ENCODE data around the gene SLC22A23. TPM values are rescaled to one million over a fixed set of nuclear protein-coding genes. Genes with fewer than 3 reads are reported as not detected.
A peak's percentile ranks its signal among the peaks of the same experiment; 100 is the strongest.

SLC22A23 gene
- total RNA-seq, 4 donors from 2014 or later = 7.6 to 13.1 (median 9.5) TPM

DNA sequence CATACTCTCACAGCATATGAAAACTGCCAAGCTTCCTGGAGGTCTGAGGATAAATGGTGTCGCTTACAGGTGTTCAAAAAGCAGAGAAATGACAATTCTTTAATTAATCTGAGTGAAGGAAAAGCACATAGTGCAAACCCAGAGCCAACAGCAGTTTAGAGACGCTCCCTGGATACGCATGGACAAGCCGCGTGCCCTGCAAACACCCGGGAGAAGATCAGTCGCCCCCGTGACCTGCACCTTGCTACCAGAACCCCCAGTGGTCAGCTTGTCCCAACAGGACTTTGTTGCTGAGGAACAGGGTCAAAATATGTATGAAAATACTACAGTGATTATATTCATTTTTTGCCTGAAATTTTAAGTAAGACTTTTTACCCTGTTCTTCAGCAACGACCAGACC is 104.2 kb downstream of the SLC22A23 start:
- Histone ChIP-seq H3K27me3 (no peaks in the 10 kb centered on the region), H3K36me3 (no peaks in the 10 kb centered on the region), H3K4me1 (peaks cover 27 to 58% (median 43%) of the 10 kb centered on the region in 4 donors), H3K4me3 (no peak overlapping the region), H3K9me3 (no peaks in the 10 kb centered on the region), H3K27ac (replicated peaks in 1 of 4) (no peak overlapping the region)
- intact Hi-C loops (cut with DNase I) = no loop called here
- no peak for DNase-seq (ENCODE audit: extremely low spot score)
- whole genome bisulfite sequencing = 95% methylated on average over 9 of the region's 9 CpGs
- TF ChIP-seq, protein P1, sequence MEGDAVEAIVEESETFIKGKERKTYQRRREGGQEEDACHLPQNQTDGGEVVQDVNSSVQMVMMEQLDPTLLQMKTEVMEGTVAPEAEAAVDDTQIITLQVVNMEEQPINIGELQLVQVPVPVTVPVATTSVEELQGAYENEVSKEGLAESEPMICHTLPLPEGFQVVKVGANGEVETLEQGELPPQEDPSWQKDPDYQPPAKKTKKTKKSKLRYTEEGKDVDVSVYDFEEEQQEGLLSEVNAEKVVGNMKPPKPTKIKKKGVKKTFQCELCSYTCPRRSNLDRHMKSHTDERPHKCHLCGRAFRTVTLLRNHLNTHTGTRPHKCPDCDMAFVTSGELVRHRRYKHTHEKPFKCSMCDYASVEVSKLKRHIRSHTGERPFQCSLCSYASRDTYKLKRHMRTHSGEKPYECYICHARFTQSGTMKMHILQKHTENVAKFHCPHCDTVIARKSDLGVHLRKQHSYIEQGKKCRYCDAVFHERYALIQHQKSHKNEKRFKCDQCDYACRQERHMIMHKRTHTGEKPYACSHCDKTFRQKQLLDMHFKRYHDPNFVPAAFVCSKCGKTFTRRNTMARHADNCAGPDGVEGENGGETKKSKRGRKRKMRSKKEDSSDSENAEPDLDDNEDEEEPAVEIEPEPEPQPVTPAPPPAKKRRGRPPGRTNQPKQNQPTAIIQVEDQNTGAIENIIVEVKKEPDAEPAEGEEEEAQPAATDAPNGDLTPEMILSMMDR (IDR thresholded peaks at IDR 0.05) = no peak
- TF ChIP-seq EP300 (IDR thresholded peaks at IDR 0.05) (no peak), POLR2AphosphoS5 (IDR thresholded peaks at IDR 0.05) (no peak), POLR2A (IDR thresholded peaks at IDR 0.05; ENCODE audit: low read depth) (no peak)

GRCh38 chr6:3351829-3352524 is 104.9 kb downstream of the SLC22A23 start:
- TF ChIP-seq POLR2A (IDR thresholded peaks at IDR 0.05; ENCODE audit: low read depth) (no peak), POLR2AphosphoS5 (IDR thresholded peaks at IDR 0.05) (no peak), EP300 (IDR thresholded peaks at IDR 0.05) (no peak)
- TF ChIP-seq, protein P1 (IDR thresholded peaks at IDR 0.05) = no peak
- intact Hi-C loops (cut with DNase I) = no loop called here
- H3K4me1 ChIP-seq = peaks cover 21 to 51% (median 36%) of the 10 kb centered on the region in 4 donors
- H3K4me3 ChIP-seq = no peak overlapping the region
- H3K27ac ChIP-seq (replicated peaks in 1 of 4) = peak overlapping the region in 2 of 4 donors; percentile 1 to 40
- no peaks in the 10 kb centered on the region for H3K9me3 ChIP-seq
- no peaks in the 10 kb centered on the region for H3K36me3 ChIP-seq
- 94% methylated on average over 9 of the region's 9 CpGs for WGBS
- DNase-seq (ENCODE audit: extremely low spot score) = no peak
- no peaks in the 10 kb centered on the region for H3K27me3 ChIP-seq

- TF ChIP-seq, protein P1 (IDR thresholded peaks at IDR 0.05) = no peak
- TF ChIP-seq EP300 (IDR thresholded peaks at IDR 0.05) (no peak), POLR2A (IDR thresholded peaks at IDR 0.05; ENCODE audit: low read depth) (no peak), POLR2AphosphoS5 (IDR thresholded peaks at IDR 0.05) (no peak)
- Histone ChIP-seq H3K4me1 (peaks cover 19 to 48% (median 34%) of the 10 kb centered on the region in 4 donors), H3K27ac (replicated peaks in 1 of 4) (peak overlapping the region in 3 of 4 donors; percentile 1 to 40 (median 17)), H3K4me3 (no peak overlapping the region), H3K9me3 (no peaks in the 10 kb centered on the region), H3K36me3 (no peaks in the 10 kb centered on the region), H3K27me3 (no peaks in the 10 kb centered on the region)
- WGBS = 64% methylated on average over 15 of the region's 15 CpGs
- no peak for DNase-seq (ENCODE audit: extremely low spot score)
- intact Hi-C loops (cut with DNase I) = no loop called here
Measured at GRCh38 chr6:3351105-3351676, 105.7 kb downstream of the SLC22A23 start.

GRCh38 chr6:3350252-3350796 is 106.5 kb downstream of the SLC22A23 start:
- no peak for TF ChIP-seq EP300 (IDR thresholded peaks at IDR 0.05)
- TF ChIP-seq, protein P1 (IDR thresholded peaks at IDR 0.05) = no peak
- TF ChIP-seq POLR2A (IDR thresholded peaks at IDR 0.05; ENCODE audit: low read depth) = no peak
- TF ChIP-seq POLR2AphosphoS5 (IDR thresholded peaks at IDR 0.05) = no peak
- H3K4me3 ChIP-seq = no peak overlapping the region
- no peaks in the 10 kb centered on the region for H3K36me3 ChIP-seq
- peak overlapping the region in 1 of 4 donors; percentile 4 for H3K27ac ChIP-seq (replicated peaks in 1 of 4)
- no peaks in the 10 kb centered on the region for H3K9me3 ChIP-seq
- H3K27me3 ChIP-seq = no peaks in the 10 kb centered on the region
- WGBS = 53% methylated on average over 8 of the region's 8 CpGs
- peaks cover 15 to 51% (median 34%) of the 10 kb centered on the region in 4 donors for H3K4me1 ChIP-seq
- no peak for DNase-seq (ENCODE audit: extremely low spot score)
- intact Hi-C loops (cut with DNase I) = no loop called here

Measured in esophagus muscularis mucosa (tissue), 4 donors.